HG03064 (cell line): Measurements from ENCODE around the gene OLR1.
A peak's percentile ranks its signal among the peaks of the same experiment; 100 is the strongest.
"Not testable (repeated sequence)": the region's sequence is repeated elsewhere in the genome, so short reads cannot be mapped to it uniquely, and the experiment has no call there.

Experiments used
- ATAC-seq: cut with Tn5 transposase; IDR thresholded peaks from one replicate; pipeline ENCODE4 v1.9.1; 2021; ENCODE audit warnings: low read depth; ENCODE audit not compliant: unreplicated experiment

Gene OLR1

GRCh38 chr12:10171973-10172728 is at the start of gene OLR1:
OLR1 (minus strand) TSS chr12:10172132; CDS start chr12:10172077, 55 bp downstream.
- no peak for ATAC-seq

- ATAC-seq = no peak
Measured at GRCh38 chr12:10220398-10221077, 48.6 kb upstream of the OLR1 start.

GRCh38 chr12:10218021-10218420 is 46.1 kb upstream of the OLR1 start:
- no peak for ATAC-seq

GRCh38 chr12:10215946-10216345 is 44.0 kb upstream of the OLR1 start:
- not testable (repeated sequence) for ATAC-seq

GRCh38 chr12:10215436-10215835 is 43.5 kb upstream of the OLR1 start:
- no peak for ATAC-seq

GRCh38 chr12:10214895-10215267 is 42.9 kb upstream of the OLR1 start:
- no peak for ATAC-seq

GRCh38 chr12:10214136-10214894 is 42.4 kb upstream of the OLR1 start:
- no peak for ATAC-seq

GRCh38 chr12:10213168-10214135 is 41.5 kb upstream of the OLR1 start:
- ATAC-seq = no peak

- ATAC-seq = peak; percentile 49
Measured at GRCh38 chr12:10212739-10213131, 40.8 kb upstream of the OLR1 start, which contains the start of gene GABARAPL1. GABARAPL1 (plus strand) TSS chr12:10212877; CDS start chr12:10213130, 253 bp downstream.

- peak; percentile 66 for ATAC-seq
Measured at GRCh38 chr12:10211940-10212738, 40.2 kb upstream of the OLR1 start.

- ATAC-seq = no peak
Measured at GRCh38 chr12:10211101-10211939, 39.4 kb upstream of the OLR1 start.

- no peak for ATAC-seq
Measured at GRCh38 chr12:10210225-10210624, 38.3 kb upstream of the OLR1 start.

- no peak for ATAC-seq
Measured at GRCh38 chr12:10207136-10207535, 35.2 kb upstream of the OLR1 start.

GRCh38 chr12:10205220-10205807 is 33.4 kb upstream of the OLR1 start:
- ATAC-seq = no peak

- not testable (repeated sequence) for ATAC-seq
Measured at GRCh38 chr12:10204495-10204894, 32.6 kb upstream of the OLR1 start.

- ATAC-seq = no peak
Measured at GRCh38 chr12:10197879-10198278, 25.9 kb upstream of the OLR1 start.

- ATAC-seq = peak; percentile 85
Measured at GRCh38 chr12:10196210-10196609, 24.3 kb upstream of the OLR1 start.

- ATAC-seq = no peak
Measured at GRCh38 chr12:10194160-10194670, 22.3 kb upstream of the OLR1 start.
